Lower leg skin (tissue), 3 donors: ENCODE measurements around the gene ETNK1.

Experiments used
- CTCF ChIP-seq, 3 donors: fragments of 450-650 bp; IDR thresholded peaks; one replicate each; pipeline ENCODE4 v1.5.1; 2016; ENCODE audit warnings: antibody characterized with exemption in 3 of 3, mild to moderate bottlenecking in 3 of 3, moderate library complexity in 2 of 3
- POLR2A ChIP-seq, 2 donors: fragments of 450-650 bp; IDR thresholded peaks; one replicate each; pipeline ENCODE4 v1.6.1; 2016 to 2017; ENCODE audit warnings: antibody characterized with exemption in 2 of 2, mild to moderate bottlenecking in 1 of 2, moderate library complexity in 1 of 2

DNA sequence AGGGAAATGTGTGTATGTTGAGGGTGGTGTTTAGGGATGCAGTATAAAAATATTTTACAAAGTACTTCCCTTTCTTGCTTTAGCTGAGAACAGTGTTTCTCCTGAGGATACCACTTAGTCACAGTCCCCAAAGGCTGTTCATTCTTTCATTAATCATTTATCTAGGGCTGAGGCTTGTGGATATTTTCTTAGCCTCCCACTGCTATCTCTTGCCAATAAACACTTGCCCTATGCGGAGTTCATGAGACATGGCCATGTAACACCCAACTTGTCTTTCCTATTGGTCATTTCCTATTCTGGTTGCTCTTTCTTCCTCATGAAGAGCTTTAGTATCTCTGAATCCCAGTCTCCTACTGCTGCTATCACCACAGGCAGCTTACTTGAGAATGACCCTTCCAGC, 75.1 kb downstream of the ETNK1 start:
- TF ChIP-seq POLR2A (IDR thresholded peaks at IDR 0.05) (no peak), CTCF (IDR thresholded peaks at IDR 0.05) (no peak)
